ENCODE results near the gene FNDC11.
A peak's percentile ranks its signal among the peaks of the same experiment; 100 is the strongest.

FNDC11 gene

DNA sequence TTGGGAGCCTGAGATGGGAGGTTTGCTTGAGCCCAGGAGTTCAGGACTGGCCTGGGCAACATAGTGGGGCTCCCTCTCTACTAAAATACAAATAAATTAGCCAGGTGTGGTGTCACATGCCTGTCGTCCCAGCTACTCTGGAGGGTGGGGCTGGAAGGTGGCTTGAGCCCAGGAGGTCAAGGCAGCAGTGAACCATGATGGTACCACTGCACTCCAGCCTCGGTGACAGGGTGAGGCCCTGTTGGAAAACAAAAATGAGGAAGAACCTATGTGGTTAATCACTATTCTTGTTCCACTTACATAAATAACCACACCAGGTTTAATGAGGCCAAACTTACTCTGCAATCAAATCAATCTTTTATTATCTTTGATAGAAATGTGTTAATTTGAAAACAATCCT, 28.0 kb upstream of the FNDC11 start:
- no peak for DNase-seq (ENCODE audit: low read depth)

DNA sequence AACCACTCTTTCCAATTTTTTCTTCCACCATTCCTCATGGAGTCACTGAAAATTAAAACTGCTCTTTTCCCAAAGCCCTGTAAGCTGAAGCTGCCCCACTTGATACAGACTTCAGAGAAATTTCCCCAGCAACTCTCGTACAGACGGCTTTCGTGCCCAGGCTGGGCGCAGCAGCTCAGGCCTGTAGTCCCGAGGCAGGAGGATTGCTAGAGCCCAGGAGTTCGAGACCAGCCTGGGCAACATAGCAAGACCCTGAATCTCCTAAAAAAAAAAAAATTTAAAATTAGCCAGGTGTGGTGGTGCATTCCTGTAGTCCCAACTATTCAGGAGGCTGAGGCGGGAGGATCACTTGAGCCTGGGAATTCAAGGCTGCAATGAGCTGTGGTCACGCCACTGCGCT, 26.8 kb upstream of the FNDC11 start:
- no peak for DNase-seq (ENCODE audit: low read depth)

GRCh38 chr20:63529180-63529860, 24.6 kb upstream of the FNDC11 start:
- DNase-seq (ENCODE audit: low read depth), result no peak

GRCh38 chr20:63529861-63530787, 23.8 kb upstream of the FNDC11 start:
- no peak for DNase-seq (ENCODE audit: low read depth)

DNA sequence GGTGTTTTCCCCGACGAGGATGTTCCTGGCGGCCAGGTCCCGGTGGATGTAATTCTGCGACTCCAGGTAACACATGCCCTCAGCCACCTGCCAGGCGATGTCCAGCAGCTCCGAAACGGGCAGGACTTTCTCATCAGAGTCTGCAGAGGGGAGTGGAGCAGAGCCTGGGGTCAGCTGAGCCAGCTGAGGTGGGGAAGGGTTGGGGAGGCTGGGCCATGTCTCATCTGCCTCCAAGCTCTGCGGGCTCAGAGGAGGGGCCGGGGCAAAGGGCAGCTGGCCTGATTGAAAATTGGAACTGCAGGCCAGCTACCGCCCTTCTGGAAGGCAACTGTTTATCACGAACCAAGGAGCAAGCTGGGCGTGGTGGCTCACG, 23.2 kb upstream of the FNDC11 start:
- DNase-seq (ENCODE audit: low read depth), result no peak

GRCh38 chr20:63531686-63532448, 22.1 kb upstream of the FNDC11 start:
- DNase-seq (ENCODE audit: low read depth), result no peak

- no peak for DNase-seq (ENCODE audit: low read depth)
Observed at GRCh38 chr20:63532449-63532971, 21.4 kb upstream of the FNDC11 start.

DNA sequence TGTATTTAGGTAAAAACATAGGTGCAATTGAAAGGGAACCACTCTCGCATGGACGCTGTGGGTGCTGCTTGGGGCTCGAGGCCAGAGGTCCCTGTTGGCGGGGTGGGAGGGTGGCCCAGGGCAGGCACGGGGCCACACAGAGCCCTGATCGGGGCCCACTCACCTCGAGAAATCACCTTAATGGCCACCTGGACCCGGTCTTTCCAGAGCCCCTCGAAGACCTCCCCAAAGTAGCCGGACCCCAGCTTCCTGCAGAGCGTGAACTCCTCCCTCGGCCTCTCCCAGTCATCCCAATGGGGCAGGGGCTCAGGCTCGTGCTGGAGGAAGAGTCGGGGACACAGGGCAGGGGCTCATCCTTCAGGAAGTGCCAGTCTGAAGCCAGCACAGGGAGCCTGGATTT, 20.6 kb upstream of the FNDC11 start:
- DNase-seq (ENCODE audit: low read depth), result no peak

- no peak for DNase-seq (ENCODE audit: low read depth)
Observed at GRCh38 chr20:63533871-63534393, 20.0 kb upstream of the FNDC11 start.

GRCh38 chr20:63534427-63534830, 19.5 kb upstream of the FNDC11 start:
- no peak for DNase-seq (ENCODE audit: low read depth)

DNA sequence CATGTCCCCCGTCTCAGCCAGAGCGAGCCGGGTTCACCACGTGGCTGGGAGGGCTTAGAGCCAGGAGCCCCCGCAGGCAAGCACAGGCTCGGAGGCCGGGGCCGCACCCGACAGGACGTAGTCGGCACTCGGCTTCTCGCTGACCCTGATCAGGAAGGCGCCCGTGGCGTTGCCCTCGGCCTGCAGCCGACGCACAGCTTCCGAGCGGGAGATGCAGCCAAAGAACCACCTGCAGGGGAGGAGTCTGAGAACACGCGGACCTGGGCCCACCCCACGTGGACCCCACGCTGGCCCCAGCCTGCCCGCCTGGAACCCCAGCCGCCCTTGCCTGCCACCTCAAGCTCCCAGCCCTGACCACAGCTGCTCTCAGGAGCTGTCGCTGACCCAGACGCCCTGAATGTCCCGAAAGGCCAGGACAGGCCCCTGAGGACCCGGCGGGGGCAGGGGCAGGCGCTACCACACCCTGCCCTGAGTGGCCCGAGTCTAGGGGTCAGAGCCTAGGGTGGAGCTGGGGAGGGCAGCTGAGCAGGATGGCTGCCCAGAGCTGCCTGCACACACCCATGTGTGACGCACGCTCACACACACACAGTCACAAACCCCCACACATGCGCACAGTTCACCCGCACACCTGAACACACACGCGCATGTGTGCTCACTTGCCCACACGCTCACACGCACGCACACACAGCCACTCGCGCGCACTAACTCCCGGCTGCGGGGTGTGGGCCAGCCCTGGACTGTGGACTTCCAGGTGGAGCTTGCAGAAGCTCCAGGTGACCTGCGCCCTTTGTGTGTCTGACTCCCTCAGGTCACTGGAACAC, 18.9 kb upstream of the FNDC11 start:
- no peak for DNase-seq (ENCODE audit: low read depth)

GRCh38 chr20:63536241-63536977, 17.6 kb upstream of the FNDC11 start:
- DNase-seq (ENCODE audit: low read depth), result no peak

DNA sequence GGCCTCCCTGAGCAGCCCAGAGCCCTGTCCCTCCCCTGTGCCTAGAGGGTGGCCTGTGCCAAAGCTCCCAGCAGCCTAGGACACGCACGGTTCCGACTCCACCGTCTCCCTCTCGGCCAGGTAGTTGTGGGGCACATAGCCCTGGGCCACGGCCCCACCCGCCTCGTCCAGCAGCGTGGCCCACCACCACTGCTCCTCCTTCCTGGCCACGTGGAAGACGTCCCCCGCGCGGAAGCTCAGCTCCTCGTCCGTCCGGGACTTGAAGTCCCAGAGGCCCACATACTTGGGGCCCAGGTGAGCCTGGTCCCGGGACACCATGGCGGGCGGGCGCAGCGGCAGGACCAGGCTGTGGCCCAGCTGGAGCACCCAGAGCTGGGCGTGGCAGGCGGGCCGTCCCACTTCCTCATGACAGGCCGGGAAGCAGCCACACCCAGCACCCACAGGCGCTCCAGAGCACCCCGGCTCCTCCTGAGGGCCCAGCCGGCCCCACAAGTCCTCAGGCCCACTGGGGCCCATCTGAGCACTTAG, 16.9 kb upstream of the FNDC11 start, which contains the start of gene PTK6:
Gene PTK6, minus strand, starts transcription at position 380 of the 528 bp plus-strand sequence. Its CDS starts 62 bp downstream, at position 318.
- DNase-seq (ENCODE audit: low read depth), result no peak

- peak; percentile 98 for DNase-seq (ENCODE audit: low read depth)
Observed at GRCh38 chr20:63537525-63538203, 16.3 kb upstream of the FNDC11 start.

GRCh38 chr20:63538204-63539091, 15.5 kb upstream of the FNDC11 start:
- DNase-seq (ENCODE audit: low read depth), result no peak

DNA sequence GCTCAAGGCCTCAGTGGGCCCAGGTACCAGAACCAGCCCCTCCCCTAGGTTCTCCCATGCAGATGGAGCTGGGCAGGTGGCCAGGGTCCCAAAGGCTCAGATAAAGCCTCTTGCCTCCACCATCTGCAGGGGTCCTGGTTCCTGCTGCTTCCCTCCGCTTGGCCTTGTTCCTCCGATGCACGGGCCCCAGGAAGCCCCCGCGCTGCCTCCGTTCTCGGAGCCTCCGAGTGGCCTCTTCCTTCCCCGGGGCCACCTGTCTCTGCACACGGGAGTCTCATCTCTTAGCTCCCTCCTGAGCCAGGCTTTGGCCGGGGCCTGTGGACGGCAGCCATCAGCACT, 14.9 kb upstream of the FNDC11 start:
- DNase-seq (ENCODE audit: low read depth), result no peak

DNA sequence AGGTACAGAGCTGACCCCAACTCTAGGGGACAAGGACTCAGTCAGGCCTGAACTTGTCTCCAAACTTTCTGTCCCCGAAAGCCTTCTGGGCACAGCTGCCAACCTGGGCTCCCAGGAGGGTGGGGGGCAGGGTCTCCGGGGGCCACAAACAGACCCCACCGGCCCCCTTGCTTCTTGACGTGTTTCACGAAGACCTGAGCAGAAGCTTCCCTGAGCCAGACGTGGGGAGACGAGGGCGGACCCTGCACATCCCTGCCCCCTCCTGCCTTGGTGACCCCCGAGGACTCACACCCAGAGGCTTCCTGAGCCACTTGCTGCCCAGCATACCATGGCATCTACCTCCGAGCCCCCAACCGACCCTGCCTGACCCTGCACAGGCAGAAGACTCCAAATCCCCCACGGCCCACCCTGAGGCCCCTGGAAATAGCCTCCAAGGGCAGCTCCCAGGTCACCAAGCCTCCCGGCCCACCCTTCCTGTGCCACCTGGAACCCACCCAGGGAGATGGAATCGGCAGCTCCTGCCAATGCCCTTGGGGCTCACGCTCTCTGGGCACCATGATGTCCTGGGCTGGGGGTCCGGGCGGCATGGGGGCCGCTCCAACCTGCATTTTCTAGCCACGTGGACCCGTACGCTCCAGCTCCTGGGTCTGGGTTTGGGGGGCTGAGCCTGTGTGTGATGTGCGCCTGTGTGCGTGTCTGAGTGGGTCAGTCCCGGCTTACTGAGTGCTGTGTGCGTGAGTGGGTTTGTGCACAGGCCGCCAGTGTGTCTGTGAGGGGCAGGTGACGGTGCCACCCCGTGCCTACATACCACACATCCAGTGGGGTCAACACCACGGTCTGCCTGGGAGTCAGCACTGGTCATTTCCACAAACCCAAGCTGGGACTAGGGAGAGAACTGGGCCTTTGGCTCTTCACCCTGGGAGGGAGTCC, 14.3 kb upstream of the FNDC11 start:
- no peak for DNase-seq (ENCODE audit: low read depth)
